Measurements from ENCODE around the gene CIAO1.

GRCh38 chr2:96287273-96287856 is 21.3 kb downstream of the CIAO1 start:
- TF ChIP-seq, protein P1, sequence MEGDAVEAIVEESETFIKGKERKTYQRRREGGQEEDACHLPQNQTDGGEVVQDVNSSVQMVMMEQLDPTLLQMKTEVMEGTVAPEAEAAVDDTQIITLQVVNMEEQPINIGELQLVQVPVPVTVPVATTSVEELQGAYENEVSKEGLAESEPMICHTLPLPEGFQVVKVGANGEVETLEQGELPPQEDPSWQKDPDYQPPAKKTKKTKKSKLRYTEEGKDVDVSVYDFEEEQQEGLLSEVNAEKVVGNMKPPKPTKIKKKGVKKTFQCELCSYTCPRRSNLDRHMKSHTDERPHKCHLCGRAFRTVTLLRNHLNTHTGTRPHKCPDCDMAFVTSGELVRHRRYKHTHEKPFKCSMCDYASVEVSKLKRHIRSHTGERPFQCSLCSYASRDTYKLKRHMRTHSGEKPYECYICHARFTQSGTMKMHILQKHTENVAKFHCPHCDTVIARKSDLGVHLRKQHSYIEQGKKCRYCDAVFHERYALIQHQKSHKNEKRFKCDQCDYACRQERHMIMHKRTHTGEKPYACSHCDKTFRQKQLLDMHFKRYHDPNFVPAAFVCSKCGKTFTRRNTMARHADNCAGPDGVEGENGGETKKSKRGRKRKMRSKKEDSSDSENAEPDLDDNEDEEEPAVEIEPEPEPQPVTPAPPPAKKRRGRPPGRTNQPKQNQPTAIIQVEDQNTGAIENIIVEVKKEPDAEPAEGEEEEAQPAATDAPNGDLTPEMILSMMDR (IDR thresholded peaks at IDR 0.05), result no peak
- no peak for TF ChIP-seq POLR2A (IDR thresholded peaks at IDR 0.05)

Measured in thyroid gland (tissue), 4 donors.